NCI-H2029 (cell line): Measurements from ENCODE around the gene LCLAT1.

Experiments
- DNase-seq: peaks from one replicate; lab custom pipeline; 2025; lab: John Stamatoyannopoulos, UW

Gene LCLAT1

GRCh38 chr2:30514848-30515435 is 67.9 kb downstream of the LCLAT1 start:
- DNase-seq, result no peak

GRCh38 chr2:30516166-30516565 is 69.1 kb downstream of the LCLAT1 start:
- no peak for DNase-seq

GRCh38 chr2:30519796-30520195 is 72.8 kb downstream of the LCLAT1 start:
- DNase-seq, result no peak

GRCh38 chr2:30522421-30522820 is 75.4 kb downstream of the LCLAT1 start:
- DNase-seq, result no peak

GRCh38 chr2:30527411-30527810 is 80.4 kb downstream of the LCLAT1 start:
- DNase-seq, result no peak

- DNase-seq, result peak; percentile 17
Observed at GRCh38 chr2:30527859-30528258, 80.8 kb downstream of the LCLAT1 start.

- DNase-seq, result no peak
Observed at GRCh38 chr2:30530346-30530745, 83.3 kb downstream of the LCLAT1 start.

- no peak for DNase-seq
Observed at GRCh38 chr2:30541680-30542079, 94.6 kb downstream of the LCLAT1 start.

- DNase-seq, result no peak
Observed at GRCh38 chr2:30545875-30546274, 98.8 kb downstream of the LCLAT1 start.

GRCh38 chr2:30548386-30548785 is 101.3 kb downstream of the LCLAT1 start:
- DNase-seq, result no peak

- DNase-seq, result no peak
Observed at GRCh38 chr2:30549096-30549495, 102.0 kb downstream of the LCLAT1 start.

- DNase-seq, result no peak
Observed at GRCh38 chr2:30559544-30560275, 112.7 kb downstream of the LCLAT1 start.

- DNase-seq, result no peak
Observed at GRCh38 chr2:30561349-30561748, 114.3 kb downstream of the LCLAT1 start.

- no peak for DNase-seq
Observed at GRCh38 chr2:30565851-30566358, 118.9 kb downstream of the LCLAT1 start.

- DNase-seq, result no peak
Observed at GRCh38 chr2:30566631-30567030, 119.6 kb downstream of the LCLAT1 start.

- DNase-seq, result no peak
Observed at GRCh38 chr2:30567317-30567716, 120.3 kb downstream of the LCLAT1 start.

- DNase-seq, result no peak
Observed at GRCh38 chr2:30569946-30570345, 122.9 kb downstream of the LCLAT1 start.

- DNase-seq, result no peak
Observed at GRCh38 chr2:30577151-30577550, 130.1 kb downstream of the LCLAT1 start.

GRCh38 chr2:30580391-30580790 is 133.3 kb downstream of the LCLAT1 start:
- no peak for DNase-seq

- no peak for DNase-seq
Observed at GRCh38 chr2:30582521-30582920, 135.5 kb downstream of the LCLAT1 start.

GRCh38 chr2:30583204-30583749 is 136.2 kb downstream of the LCLAT1 start:
- DNase-seq, result no peak

- no peak for DNase-seq
Observed at GRCh38 chr2:30584116-30584515, 137.1 kb downstream of the LCLAT1 start.

GRCh38 chr2:30588994-30589393 is 141.9 kb downstream of the LCLAT1 start:
- no peak for DNase-seq
